SKM-1 (cell line): Measurements from ENCODE around the gene STRBP.

ENCODE experiments used
- DNase-seq: peaks from one replicate; lab custom pipeline; 2025; ENCODE audit not compliant: unreplicated experiment; lab: John Stamatoyannopoulos, UW

Gene STRBP

GRCh38 chr9:123072407-123072995 is 195.9 kb downstream of the STRBP start:
- no peak for DNase-seq
